Stimulated activated CD8-positive, alpha-beta memory T cell treated with anti-CD3 and anti-CD28 coated beads, Interleukin-4, amount 100 ng/mL, for 24 hours (primary cell): Measurements from ENCODE around the gene SIGMAR1.

Experiments
- DNase-seq: peaks from one replicate; pipeline ENCODE4 v3.0.0-alpha.2; 2020; ENCODE audit warnings: low read depth

Gene SIGMAR1

GRCh38 chr9:34630402-34631154 is 7.0 kb downstream of the SIGMAR1 start:
- DNase-seq: no peak

GRCh38 chr9:34629491-34629808 is 8.1 kb downstream of the SIGMAR1 start:
- no peak for DNase-seq

- DNase-seq: no peak
Observed at GRCh38 chr9:34628656-34629490, 8.7 kb downstream of the SIGMAR1 start, which contains the start of gene ARID3C. Gene ARID3C, minus strand, starts transcription at chr9:34629066. Its CDS starts 1,052 bp downstream, at chr9:34628014.

GRCh38 chr9:34627716-34628655 is 9.6 kb downstream of the SIGMAR1 start:
- DNase-seq: no peak

GRCh38 chr9:34625186-34625486 is 12.5 kb downstream of the SIGMAR1 start:
- no peak for DNase-seq

DNA sequence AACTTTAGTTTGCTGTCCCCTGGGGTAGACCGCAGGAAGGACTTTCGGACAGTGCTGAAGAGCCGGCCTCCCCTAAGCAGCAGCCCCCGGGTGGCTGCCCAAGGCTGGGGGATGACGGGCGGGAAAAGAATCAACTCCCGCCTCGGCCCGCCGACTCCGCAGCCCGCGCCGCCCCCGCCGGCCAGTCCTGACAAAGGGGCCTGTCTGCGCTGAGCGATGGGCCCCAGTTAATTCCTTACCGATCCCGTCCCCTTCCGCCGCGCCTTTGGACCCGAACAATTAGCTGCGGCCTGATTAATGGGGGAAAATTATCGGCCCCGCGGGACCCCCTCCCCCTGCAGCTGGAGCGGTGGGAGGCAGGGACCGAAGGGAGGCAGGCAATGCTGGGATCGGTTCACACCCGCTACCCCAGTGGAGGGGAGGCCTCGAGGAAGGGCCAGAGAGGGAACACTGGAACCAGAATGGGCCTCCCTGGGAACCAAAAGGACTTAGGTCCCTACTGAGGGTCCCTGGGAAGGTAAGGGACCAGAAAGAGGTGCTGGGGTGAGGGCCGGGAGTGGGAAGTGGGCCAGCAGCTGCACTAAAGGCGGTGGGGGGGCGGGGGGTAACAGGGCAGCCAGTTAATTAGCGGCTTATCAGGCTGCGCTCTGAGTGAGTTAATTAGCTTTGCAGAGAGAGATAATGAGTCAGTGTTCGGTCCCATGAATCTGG is 13.0 kb downstream of the SIGMAR1 start:
- DNase-seq: no peak

DNA sequence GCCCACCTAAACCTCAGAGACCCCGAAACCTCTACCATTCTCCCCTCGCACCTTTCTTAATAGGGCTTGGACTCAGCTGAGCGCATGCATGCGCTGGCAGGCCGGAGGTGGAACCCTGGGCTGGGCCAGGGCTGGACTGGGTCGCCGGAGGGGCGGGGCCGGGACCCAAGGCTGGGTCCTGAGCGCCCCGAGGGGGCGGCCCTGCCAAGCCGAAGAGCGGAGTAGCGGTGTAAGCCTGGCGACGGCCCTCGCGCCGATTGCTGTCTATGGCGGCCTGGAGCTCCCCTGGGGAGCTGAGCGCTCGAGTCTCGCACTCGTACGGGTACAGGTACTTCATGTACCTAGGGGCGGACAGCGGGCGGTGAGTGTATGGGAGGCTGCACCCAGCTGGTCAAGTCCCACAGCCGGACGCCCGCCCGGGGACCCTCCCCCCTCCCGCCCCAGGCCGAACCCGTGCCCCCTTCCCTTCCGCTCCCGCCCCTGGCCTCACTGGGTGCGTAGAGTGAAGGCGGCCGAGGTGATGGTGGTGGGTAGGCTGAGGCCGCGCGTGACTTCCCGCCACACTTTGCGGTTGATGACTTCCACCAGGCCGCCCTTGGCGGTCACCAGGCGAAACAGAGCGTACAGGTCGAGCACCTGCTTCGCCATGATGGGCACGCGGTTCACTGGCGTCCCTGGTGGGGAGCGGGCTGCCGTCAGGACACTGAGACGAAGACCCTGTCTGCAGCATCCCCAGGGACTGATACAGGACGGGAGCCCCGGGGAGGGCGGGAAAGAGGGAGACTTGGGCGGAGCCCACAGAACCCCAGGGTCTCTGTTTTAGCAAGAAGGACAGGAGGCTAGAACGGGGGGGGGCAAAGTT is 14.0 kb downstream of the SIGMAR1 start:
- no peak for DNase-seq

DNA sequence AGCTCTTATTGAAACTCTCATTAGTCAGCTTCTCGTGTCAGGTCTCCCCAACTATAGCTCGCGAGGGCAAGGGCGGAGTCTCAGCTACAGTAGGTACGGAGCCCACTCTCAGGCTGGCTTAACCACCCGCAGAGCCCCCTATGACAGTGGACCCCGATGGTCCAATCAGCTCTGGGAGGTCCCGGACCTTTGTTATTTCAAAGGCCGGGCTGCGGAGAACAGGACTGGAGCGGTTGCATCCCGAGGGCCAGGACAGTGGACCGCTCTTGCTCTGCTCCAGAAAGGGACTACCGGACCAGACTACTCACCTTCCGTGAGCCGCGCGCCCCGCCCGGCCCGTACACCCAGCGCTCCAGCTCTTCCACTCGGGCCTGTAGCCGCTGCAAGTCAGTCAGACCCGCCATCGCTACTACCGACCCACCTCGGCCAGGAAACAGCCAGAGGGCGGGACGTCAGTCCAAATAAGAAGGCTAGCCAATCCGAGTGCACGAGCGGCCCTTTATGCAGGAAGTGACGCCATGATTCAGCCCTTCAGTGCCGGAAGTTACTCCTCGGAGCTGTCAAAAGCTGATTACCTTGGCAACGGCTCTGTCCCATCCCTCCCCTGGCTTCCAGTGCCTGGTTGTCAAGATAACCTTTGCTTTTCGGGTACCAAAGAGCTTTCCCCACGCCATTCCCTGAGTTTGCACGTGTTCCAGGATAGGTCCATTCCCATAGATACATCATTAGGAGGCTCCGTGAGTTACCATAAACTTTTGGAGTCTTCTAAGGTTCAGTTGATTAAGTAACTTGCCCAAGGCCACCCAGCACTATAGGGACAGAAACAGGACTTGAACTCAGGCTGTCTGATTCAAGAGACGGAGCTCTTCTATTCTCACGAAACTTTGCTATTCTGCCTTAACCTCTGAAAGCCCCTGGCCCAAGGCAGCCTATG is 17.3 kb downstream of the SIGMAR1 start, which contains the start of gene DCTN3:
TSS of gene DCTN3 (minus strand) at position 435 of the 934 bp plus-strand sequence. CDS start at position 404, 31 bp downstream.
- peak; percentile 80 for DNase-seq

GRCh38 chr9:34615132-34615531 is 22.5 kb downstream of the SIGMAR1 start:
- DNase-seq: no peak

GRCh38 chr9:34612788-34613390 is 24.7 kb downstream of the SIGMAR1 start:
- peak; percentile 48 for DNase-seq

DNA sequence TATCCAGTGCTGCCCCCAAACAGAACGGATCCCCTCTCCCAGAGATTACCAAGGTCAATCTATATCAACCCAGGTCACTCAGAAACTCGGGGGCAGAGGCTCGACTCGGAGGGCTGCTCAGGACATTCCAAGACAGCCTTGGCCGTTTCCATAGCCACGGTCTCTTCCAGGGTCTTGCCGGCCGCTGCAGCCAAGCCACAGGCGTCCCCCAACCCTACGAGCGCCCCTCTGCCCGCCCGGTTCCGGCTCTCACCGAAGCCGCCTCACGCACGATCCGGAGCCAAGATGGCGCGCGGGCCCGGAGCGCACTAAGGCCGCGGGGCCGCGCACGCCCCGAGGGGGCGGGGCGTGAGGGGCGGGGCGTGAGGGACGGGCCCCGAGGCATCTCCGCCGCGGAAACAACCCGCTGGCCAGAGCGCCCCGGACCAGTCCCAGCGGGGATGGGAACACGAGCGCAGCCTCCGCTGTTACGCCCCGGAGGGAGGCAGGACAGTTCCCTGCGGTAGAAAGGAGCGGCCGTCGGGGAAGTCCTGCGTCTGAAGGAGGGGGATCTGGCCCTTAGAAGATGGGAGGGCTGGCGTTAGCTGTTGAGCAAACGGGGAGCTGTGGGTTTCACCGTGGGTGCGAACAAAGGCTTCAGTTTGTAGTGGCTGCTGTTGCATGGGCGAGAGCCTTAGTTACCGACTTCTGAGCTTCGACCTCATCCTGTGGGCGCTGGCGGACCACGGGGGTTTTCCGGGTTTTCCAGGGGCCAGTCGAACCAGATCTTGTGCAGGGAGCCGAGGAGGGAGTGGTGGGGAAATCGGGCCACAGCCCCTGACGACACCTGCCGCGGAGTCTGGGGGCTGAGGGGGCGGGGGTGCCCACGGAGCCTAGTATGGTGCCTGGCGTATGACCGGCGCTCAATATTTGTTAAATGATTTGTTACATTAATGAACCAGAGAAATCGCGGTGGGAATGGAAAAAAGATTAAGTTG is 25.5 kb downstream of the SIGMAR1 start, which contains the start of gene RPP25L:
TSS of gene RPP25L (minus strand) at position 287 of the 977 bp plus-strand sequence. CDS start 801 bp downstream, outside the sequence.
- DNase-seq: peak; percentile 76

DNA sequence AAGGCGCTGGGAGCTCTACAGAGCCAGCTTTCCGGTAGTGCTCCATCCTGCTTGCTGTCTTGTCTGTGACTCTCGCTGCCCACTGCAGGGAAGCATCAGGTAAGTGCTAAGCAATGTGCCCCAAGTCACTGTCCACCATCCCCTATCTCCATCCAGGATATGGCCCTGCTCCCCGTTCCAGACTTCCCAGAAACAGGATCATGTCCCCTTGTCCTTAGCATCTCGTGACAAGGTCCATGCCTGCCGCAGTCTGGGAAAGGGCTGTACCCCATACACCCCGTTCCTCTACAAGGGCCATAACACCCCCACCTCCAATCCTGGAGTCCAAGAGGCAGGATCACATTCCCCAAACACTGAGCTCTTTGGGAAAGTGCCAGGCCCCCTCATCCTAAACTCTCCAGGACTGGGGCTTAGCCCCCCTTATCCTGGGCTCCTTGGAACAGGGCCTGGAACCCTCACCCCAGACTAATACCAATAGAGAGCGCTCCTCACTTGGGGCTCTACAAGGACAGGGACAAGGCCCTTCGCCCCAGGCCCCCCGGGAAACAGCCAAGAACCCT is 26.3 kb downstream of the SIGMAR1 start:
- DNase-seq: no peak

DNA sequence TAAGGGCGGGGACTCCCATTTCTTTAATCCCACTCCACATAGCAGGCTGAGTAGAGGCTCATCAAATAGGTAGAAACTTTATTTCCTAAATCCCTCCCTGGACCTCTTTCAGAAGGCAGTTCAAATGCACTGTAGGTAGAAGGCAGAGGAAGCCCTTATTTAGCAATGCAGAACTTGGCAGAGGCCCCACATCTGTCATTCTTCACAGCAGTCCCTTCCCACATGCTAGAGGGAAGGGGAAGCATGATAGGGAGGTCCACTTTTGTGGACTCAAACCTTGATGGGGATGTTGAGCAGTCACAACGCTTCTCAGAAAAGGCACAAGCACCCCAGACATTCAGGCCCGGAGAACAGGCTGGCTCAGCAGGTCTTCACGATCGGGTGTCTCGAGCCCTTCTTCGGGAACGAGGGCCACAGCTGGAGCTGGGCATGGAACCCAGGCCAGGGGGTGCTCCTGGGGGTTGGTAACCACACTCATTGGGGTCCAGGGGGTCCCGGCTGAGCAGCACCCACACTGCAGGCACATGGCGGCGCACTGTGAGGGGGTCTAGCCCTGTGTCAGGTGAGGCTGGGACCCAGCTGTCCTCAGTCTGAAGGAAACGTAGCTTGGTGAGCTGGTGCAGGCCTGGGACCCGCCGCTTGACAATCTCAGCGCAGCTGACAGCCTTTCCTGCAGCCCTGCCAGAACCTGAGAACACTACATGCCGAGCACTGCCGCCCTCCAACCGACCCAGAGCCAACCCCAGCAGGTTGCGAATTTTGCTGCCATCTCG is 27.0 kb downstream of the SIGMAR1 start:
- no peak for DNase-seq

DNA sequence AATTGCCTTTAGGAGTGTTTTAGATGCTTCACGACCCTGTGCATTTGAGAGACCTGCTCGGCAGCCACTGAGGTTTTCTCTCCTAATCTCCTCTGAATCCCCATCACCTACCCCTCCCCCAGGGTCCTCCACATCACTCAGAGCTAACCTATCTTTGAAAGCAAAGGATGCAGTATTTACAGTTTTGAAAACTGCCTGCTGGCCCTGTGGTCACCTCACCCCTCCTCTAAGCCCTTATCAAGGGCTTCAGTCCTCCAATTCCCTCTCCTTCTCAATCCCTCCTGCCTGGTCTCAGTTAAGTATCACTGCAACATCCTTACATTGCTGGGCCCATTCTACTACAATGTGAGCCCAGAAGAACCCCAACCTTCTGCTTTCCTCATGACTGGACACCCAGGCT is 30.3 kb downstream of the SIGMAR1 start:
- no peak for DNase-seq

- DNase-seq: no peak
Observed at GRCh38 chr9:34606905-34607304, 30.7 kb downstream of the SIGMAR1 start.

DNA sequence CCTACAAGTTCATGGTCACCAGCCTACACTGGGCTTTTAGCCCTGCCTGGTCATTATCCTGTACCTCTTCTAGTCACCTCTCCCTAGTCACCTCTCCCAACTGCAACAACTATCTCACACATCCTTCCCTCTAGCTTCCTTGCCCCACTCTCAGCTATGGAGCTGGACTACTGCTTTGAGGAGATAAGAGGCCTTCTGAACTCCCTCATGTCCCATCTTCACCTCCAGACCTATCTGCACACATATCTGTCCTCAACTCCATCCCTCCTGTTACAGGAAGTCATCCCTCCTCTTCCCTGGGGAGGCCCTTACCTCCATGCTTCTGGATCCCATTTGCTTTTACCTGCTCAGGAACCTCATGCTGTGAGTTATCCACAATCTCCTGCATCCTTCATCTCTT is 31.4 kb downstream of the SIGMAR1 start:
- no peak for DNase-seq
